T-cell (primary cell): ENCODE measurements around the gene ZFHX3. TPM values are rescaled to one million over a fixed set of nuclear protein-coding genes. Genes with fewer than 3 reads are reported as not detected.

Experiments
- ATAC-seq, 4 experiments: fragments of 200-7000 bp in 3 of 4; fragments of 150-1000 bp in 1 of 4; cut with Tn5 transposase; replicated peaks in 1 of 4; 1 replicate in 3 of 4; 2 replicates in 1 of 4; pipeline ENCODE4 v1.10.0; 2021; ENCODE audit warnings: moderate library complexity in 3 of 4, mild to moderate bottlenecking in 2 of 4, moderate number of reproducible peaks in 1 of 4
- CTCF ChIA-PET, 2 donors: fragments of 300-600 bp; sonication (Branson Sonifier 250); formaldehyde crosslinking; loops; one replicate each; lab custom pipeline; 2022; ENCODE audit warnings: antibody characterized with exemption in 2 of 2; lab: Charles Lee
- POLR2A ChIA-PET, 2 donors: fragments of 300-600 bp; sonication (Branson Sonifier 250); formaldehyde crosslinking; loops; one replicate each; lab custom pipeline; 2022; ENCODE audit warnings: antibody characterized with exemption in 2 of 2; lab: Charles Lee
- DNase-seq, 35 experiments: peaks; one replicate each; pipeline versions ENCODE4 v3.0.0 to v3.0.0-alpha.2; 2013 to 2023
- H3K27ac ChIP-seq: one replicate; pipeline ENCODE4 v1.5.1; 2013; ENCODE audit warnings: low read length
- H3K27me3 ChIP-seq, 2 experiments: replicated peaks in 1 of 2; 1 replicate in 1 of 2; 2 replicates in 1 of 2; pipeline versions ENCODE4 v1.6.1 to v1.7.0; 2013; ENCODE audit warnings: low read length in 1 of 2, mixed read lengths in 1 of 2; ENCODE audit not compliant: control insufficient read depth in 2 of 2, insufficient read depth in 2 of 2; ENCODE audit errors: extremely low read depth in 1 of 2
- H3K36me3 ChIP-seq, 2 donors: 1 replicate in 1 of 2; 2 replicates in 1 of 2; pipeline versions ENCODE4 v1.6.1 to v1.7.0; 2013; ENCODE audit warnings: low read length in 1 of 2; ENCODE audit not compliant: control insufficient read depth in 2 of 2, insufficient read depth in 1 of 2; ENCODE audit errors: extremely low read depth in 1 of 2
- H3K4me1 ChIP-seq, 2 experiments: 1 replicate in 1 of 2; 2 replicates in 1 of 2; pipeline versions ENCODE4 v1.6.1 to v1.7.0; 2013; ENCODE audit warnings: low read length in 2 of 2, mixed read lengths in 1 of 2; ENCODE audit not compliant: insufficient read depth in 2 of 2, control insufficient read depth in 1 of 2; ENCODE audit errors: extremely low read depth in 1 of 2
- H3K4me3 ChIP-seq, 2 donors: 1 replicate in 1 of 2; 2 replicates in 1 of 2; pipeline versions ENCODE4 v1.5.1 to v1.7.0; 2013; ENCODE audit warnings: mild to moderate bottlenecking in 2 of 2, low read length in 1 of 2, moderate library complexity in 1 of 2; ENCODE audit not compliant: control insufficient read depth in 1 of 2; ENCODE audit errors: extremely low read depth in 1 of 2
- H3K9me3 ChIP-seq: 2 replicates; pipeline ENCODE4 v1.7.0; 2013
- H3K27ac Mint-ChIP-seq, 2 donors: one replicate each; pipeline ENCODE4 v1.8.0; 2020 to 2021; ENCODE audit warnings: mild to moderate bottlenecking in 2 of 2, mixed read lengths in 2 of 2
- H3K27me3 Mint-ChIP-seq, 2 donors: one replicate each; pipeline ENCODE4 v1.8.0; 2021 to 2022; ENCODE audit warnings: mixed read lengths in 2 of 2
- H3K36me3 Mint-ChIP-seq: one replicate; pipeline ENCODE4 v1.8.0; 2021; ENCODE audit warnings: mixed read lengths
- H3K4me1 Mint-ChIP-seq, 3 donors: one replicate each; pipeline ENCODE4 v1.8.0; 2020 to 2022; ENCODE audit warnings: mixed read lengths in 3 of 3, mild to moderate bottlenecking in 1 of 3
- H3K4me3 Mint-ChIP-seq, 3 donors: one replicate each; pipeline ENCODE4 v1.8.0; 2020 to 2022; ENCODE audit warnings: mild to moderate bottlenecking in 3 of 3, mixed read lengths in 3 of 3, moderate library complexity in 3 of 3
- H3K9me3 Mint-ChIP-seq, 3 donors: one replicate each; pipeline ENCODE4 v1.8.0; 2020 to 2022; ENCODE audit warnings: mixed read lengths in 3 of 3
- WGBS: methylation state at CpG from one replicate; pipeline ENCODE4 v1.1.5; 2013; ENCODE audit warnings: missing lambda C conversion rate; ENCODE audit not compliant: insufficient coverage; 5-methylcytosine and 5-hydroxymethylcytosine counted together
- total RNA-seq, 35 experiments: library from RNA in 6 of 35; stranded (reverse) in 6 of 35; fragments of 120-200 nt in 1 of 35; gene quantifications; one replicate each; pipeline versions ENCODE4 v1.2.1 to v1.2.4 and lab custom pipeline; 2013 to 2026

The ZFHX3 gene
- total RNA-seq, 5 donors from 2014 or later (not counting 1 experiment from before 2014, with no cell fraction given): 0.35 to 2.1 (median 1.0) TPM

DNA sequence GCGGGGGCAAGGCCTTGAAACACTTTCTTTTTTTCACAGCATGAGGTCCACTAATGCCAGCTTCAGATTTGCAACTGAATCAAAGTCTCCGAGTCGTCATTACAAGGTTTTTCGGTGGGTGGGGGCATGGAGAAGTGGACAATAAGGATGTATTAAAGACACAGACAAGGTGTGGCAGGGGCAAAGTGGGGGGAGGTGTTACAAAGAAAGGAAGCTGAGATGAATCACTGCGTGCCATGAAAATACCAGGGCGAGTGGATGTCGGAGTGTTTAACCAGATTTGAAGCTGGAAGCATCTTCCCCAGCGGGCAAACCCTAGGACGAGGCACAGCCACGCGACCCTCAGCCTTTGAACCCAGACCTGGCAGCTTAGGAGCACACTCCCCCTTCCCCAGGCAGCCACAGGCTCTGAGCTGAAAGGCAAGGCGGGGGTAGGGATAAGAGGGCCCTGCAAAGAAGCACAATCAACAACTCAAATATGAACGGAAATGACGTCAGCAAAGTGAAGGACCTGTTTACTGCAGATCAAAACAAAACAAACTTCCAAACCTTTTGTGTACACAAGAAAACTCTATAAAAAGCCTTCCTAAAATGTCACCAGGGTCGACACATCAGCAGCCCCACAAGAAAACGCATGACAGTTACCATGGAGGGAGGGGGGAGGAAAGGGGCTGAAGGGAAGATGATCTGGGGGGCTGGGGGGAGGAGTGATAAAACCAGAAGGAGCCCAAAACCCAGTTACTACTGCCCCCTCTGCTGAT lies 5.6 kb upstream of the ZFHX3 start:
- H3K27me3 ChIP-seq: peaks cover 6 to 25% of the 10 kb centered on the region in 2 experiments
- ChIA-PET POLR2A (interaction anchor here in 1 of 2 donors (0.6 kb wide), 1 partner anchor 117 kb away, joined by 7 read pairs; no protein-coding TSS in a partner anchor), CTCF (no interaction called here)
- peaks cover 5 to 9% of the 10 kb centered on the region in 2 experiments for H3K4me1 ChIP-seq
- no peaks in the 10 kb centered on the region for H3K36me3 Mint-ChIP-seq
- H3K4me3 Mint-ChIP-seq: no peak overlapping the region
- no peaks in the 10 kb centered on the region for H3K9me3 ChIP-seq
- no peaks in the 10 kb centered on the region for H3K9me3 Mint-ChIP-seq
- H3K4me3 ChIP-seq: no peak overlapping the region
- peaks cover 33 to 39% of the 10 kb centered on the region in 2 donors for H3K27me3 Mint-ChIP-seq
- H3K36me3 ChIP-seq: no peaks in the 10 kb centered on the region
- H3K27ac ChIP-seq: no peak overlapping the region
- H3K27ac Mint-ChIP-seq: no peak overlapping the region
- no peak for DNase-seq
- no peak for ATAC-seq
- peaks cover 8 to 27% (median 17%) of the 10 kb centered on the region in 3 donors for H3K4me1 Mint-ChIP-seq
- 83% methylated on average over 4 of the region's 16 CpGs for WGBS

DNA sequence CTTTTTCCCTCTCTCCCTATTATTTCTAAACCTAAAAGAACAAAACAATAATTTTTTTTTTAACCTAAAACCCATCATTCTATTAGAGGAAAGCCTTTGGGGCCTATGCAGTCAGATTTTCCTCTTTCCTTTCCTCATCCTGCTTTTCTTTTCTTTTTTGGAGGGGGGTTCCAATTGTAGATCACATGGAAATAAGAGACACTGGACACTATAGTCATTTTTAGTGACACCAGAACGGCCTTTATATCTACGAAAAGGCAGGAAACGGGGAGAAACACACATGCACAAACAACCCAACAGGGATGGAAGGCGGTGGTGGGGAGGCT lies 5.1 kb upstream of the ZFHX3 start:
- Histone ChIP-seq H3K4me3 (no peak overlapping the region), H3K9me3 (no peaks in the 10 kb centered on the region), H3K27me3 (peaks cover 6 to 28% of the 10 kb centered on the region in 2 experiments), H3K36me3 (no peaks in the 10 kb centered on the region), H3K27ac (no peak overlapping the region), H3K4me1 (peaks cover 8 to 9% of the 10 kb centered on the region in 2 experiments)
- ChIA-PET CTCF (no interaction called here), POLR2A (no interaction called here)
- ATAC-seq (no peak), DNase-seq (no peak)
- WGBS: no CpG with 5 or more reads among the region's 4 CpGs
- no peak overlapping the region for H3K27ac Mint-ChIP-seq
- peaks cover 8 to 27% (median 17%) of the 10 kb centered on the region in 3 donors for H3K4me1 Mint-ChIP-seq
- H3K9me3 Mint-ChIP-seq: no peaks in the 10 kb centered on the region
- no peaks in the 10 kb centered on the region for H3K36me3 Mint-ChIP-seq
- peaks cover 34 to 39% of the 10 kb centered on the region in 2 donors for H3K27me3 Mint-ChIP-seq
- no peak overlapping the region for H3K4me3 Mint-ChIP-seq

DNA sequence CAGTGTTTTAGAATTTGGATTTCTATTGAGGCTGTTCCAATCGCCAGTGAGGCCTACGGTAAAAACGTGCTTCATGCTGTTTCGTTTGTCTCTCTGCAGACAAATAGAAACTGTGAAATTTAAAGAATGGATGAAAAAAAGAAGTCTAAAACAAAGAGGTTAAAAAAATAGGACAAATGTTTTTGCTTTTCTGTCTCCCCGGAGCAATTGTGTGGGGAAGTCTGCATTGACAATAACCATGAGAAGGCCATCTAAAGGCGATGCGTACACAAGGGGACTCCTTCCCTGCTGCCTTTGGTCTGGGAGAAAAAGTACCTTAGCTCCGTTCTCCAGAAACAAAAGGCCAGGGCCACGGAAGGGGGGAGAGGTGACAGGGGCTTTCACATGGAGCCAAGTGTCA lies 4.6 kb upstream of the ZFHX3 start:
- no peaks in the 10 kb centered on the region for H3K9me3 ChIP-seq
- WGBS: 97% methylated on average over 6 of the region's 9 CpGs
- Mint-ChIP-seq H3K9me3 (no peaks in the 10 kb centered on the region), H3K27ac (no peak overlapping the region), H3K4me1 (peaks cover 8 to 27% (median 17%) of the 10 kb centered on the region in 3 donors), H3K27me3 (peaks cover 34 to 39% of the 10 kb centered on the region in 2 donors), H3K36me3 (no peaks in the 10 kb centered on the region), H3K4me3 (no peak overlapping the region)
- DNase-seq (no peak), ATAC-seq (no peak)
- CTCF ChIA-PET: no interaction called here
- H3K36me3 ChIP-seq: no peaks in the 10 kb centered on the region
- H3K4me1 ChIP-seq: peaks cover 8 to 9% of the 10 kb centered on the region in 2 experiments
- POLR2A ChIA-PET: no interaction called here
- H3K4me3 ChIP-seq: no peak overlapping the region
- peaks cover 6 to 30% of the 10 kb centered on the region in 2 experiments for H3K27me3 ChIP-seq
- no peak overlapping the region for H3K27ac ChIP-seq

DNA sequence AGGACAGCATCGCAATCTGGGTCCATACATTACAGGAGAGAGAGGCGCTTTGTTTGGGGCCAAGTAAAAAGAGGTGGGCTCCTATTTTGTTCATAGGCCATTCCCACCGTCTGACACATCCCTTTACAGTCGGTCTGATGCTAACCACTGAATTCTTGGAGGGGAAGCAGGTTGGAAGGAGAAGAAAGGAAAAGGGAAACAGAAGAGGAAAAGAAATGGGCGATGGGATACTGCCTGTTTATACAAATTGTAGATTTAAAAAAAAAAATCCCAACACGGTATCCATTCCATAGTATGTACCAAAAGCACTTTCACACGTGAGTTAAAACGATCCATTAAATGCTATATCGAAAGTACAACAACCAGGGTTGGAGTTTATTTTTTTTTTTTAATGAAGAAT lies 4.0 kb upstream of the ZFHX3 start:
- Mint-ChIP-seq H3K36me3 (no peaks in the 10 kb centered on the region), H3K27ac (no peak overlapping the region), H3K4me3 (no peak overlapping the region), H3K9me3 (no peaks in the 10 kb centered on the region), H3K4me1 (peaks cover 8 to 28% (median 15%) of the 10 kb centered on the region in 3 donors), H3K27me3 (peaks cover 34 to 40% of the 10 kb centered on the region in 2 donors)
- no CpG with 5 or more reads among the region's 9 CpGs for WGBS
- Histone ChIP-seq H3K27ac (no peak overlapping the region), H3K4me3 (no peak overlapping the region), H3K9me3 (no peaks in the 10 kb centered on the region), H3K27me3 (peaks cover 8 to 32% of the 10 kb centered on the region in 2 experiments), H3K4me1 (peaks cover 8 to 9% of the 10 kb centered on the region in 2 experiments), H3K36me3 (no peaks in the 10 kb centered on the region)
- no peak for DNase-seq
- POLR2A ChIA-PET: interaction anchor here in 1 of 2 donors (0.6 kb wide), 1 partner anchor 545 kb away, joined by 3 read pairs; no protein-coding TSS in a partner anchor
- CTCF ChIA-PET: no interaction called here
- no peak for ATAC-seq

DNA sequence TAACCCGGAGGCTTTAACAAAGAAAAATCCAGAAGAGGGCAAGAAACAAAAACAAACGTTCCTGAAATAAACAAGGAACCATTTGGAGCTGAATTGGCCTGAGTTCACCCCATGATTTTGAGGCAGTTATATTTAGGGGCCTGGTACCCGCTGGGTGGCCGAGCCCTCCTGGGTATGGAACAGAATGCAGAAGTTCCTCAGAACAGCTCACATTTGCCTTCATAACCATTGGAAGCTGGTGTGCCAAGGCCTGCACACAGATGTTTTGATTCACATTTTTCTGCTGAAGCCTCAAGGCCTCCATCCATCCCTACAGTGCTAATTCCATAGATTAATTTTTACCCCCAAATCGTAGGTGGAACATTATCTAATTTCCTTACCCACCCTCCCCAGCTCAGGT lies 3.3 kb upstream of the ZFHX3 start:
- Mint-ChIP-seq H3K27ac (no peak overlapping the region), H3K36me3 (no peaks in the 10 kb centered on the region)
- CTCF ChIA-PET: no interaction called here

DNA sequence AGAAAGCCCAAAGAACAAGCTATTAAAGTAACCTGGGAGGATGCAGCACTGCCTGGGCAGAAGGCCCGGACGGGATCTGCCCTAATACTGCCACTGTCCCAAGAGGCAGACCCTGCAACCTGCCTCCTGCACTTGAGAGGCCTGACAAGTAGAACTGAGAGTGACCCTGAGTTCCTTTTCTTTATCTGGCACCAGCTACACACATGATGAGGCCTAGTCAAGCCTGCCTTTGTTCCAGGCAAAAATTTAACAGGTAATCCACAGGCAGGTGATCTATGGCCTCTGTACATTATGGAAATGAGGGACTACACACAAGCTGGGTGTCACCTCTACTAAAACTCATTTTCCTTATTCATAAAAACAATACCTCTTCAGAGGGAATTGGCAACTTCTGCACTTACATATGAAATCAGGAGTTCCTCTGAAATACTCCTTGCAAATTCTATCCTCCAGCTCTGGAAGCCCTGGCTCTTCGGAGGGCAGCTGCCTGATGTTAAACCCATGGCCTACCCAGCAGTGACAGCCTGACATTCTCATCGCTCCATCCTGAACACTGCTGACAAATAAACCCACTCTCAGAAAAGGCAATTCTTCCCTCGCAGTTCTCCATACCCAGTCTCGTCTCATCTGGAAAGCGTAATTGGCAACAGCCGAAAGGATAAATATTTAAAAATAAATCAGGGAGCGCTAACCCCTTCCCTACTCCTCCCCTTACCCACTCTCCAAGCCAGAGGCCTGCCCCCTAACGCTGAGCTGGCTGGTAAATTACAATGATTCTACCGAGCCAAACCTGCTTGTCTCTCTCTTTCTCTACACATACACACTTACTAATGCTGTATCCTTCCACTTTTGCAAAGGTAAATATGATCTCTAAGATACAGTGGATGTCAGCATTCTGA lies 2.5 kb upstream of the ZFHX3 start:
- H3K27ac Mint-ChIP-seq: no peak overlapping the region
- Histone ChIP-seq H3K36me3 (no peaks in the 10 kb centered on the region), H3K9me3 (no peaks in the 10 kb centered on the region), H3K27me3 (peaks cover 3 to 30% of the 10 kb centered on the region in 2 experiments), H3K4me3 (no peak overlapping the region), H3K4me1 (peaks cover 2 to 5% of the 10 kb centered on the region in 2 experiments), H3K27ac (no peak overlapping the region)
- H3K36me3 Mint-ChIP-seq: no peaks in the 10 kb centered on the region
- H3K9me3 Mint-ChIP-seq: no peaks in the 10 kb centered on the region
- no peak for ATAC-seq
- peaks cover 27 to 32% of the 10 kb centered on the region in 2 donors for H3K27me3 Mint-ChIP-seq
- peaks cover 5 to 17% (median 5%) of the 10 kb centered on the region in 3 donors for H3K4me1 Mint-ChIP-seq
- CTCF ChIA-PET: no interaction called here
- 90% methylated on average over 6 of the region's 11 CpGs for WGBS
- DNase-seq: no peak
- no peak overlapping the region for H3K4me3 Mint-ChIP-seq
- POLR2A ChIA-PET: no interaction called here

More for the DNA sequence above, 3.3 kb upstream of the ZFHX3 start:
- peaks cover 8 to 23% (median 13%) of the 10 kb centered on the region in 3 donors for H3K4me1 Mint-ChIP-seq
- 50% methylated on average over 1 of the region's 5 CpGs for WGBS
- peaks cover 31 to 39% of the 10 kb centered on the region in 2 donors for H3K27me3 Mint-ChIP-seq
- Histone ChIP-seq H3K4me3 (no peak overlapping the region), H3K36me3 (no peaks in the 10 kb centered on the region), H3K27me3 (peaks cover 3 to 34% of the 10 kb centered on the region in 2 experiments), H3K9me3 (no peaks in the 10 kb centered on the region), H3K4me1 (peaks cover 5 to 8% of the 10 kb centered on the region in 2 experiments), H3K27ac (no peak overlapping the region)
- no peaks in the 10 kb centered on the region for H3K9me3 Mint-ChIP-seq
- ATAC-seq (no peak), DNase-seq (no peak)
- H3K4me3 Mint-ChIP-seq: no peak overlapping the region
- POLR2A ChIA-PET: interaction anchor here (0.6 kb wide), 2 partner anchors 86 to 544 kb away, joined by 3 to 4 read pairs; no protein-coding TSS in a partner anchor
